ENCODE data around the gene PSMA6. TPM values are rescaled to one million over a fixed set of nuclear protein-coding genes. Genes with fewer than 3 reads are reported as not detected.

Gene PSMA6
- total and polyA plus RNA-seq, 2 of the 13 experiments (the other 11 are each of a cell fraction or from before 2014, with no cell fraction given), result 525 to 1,109 TPM

GRCh38 chr14:35304812-35305462 lies 12.8 kb downstream of the PSMA6 start:
- H3K4me2 ChIP-seq (ENCODE audit: low read depth, low read length), result no peak overlapping the region
- FAIRE-seq (no peak), DNase-seq (ENCODE audit: low spot score) (no peak), ATAC-seq (no peak)
- peaks cover 5% of the 10 kb centered on the region; the same call in 1 of the 2 replicates for H3K4me1 ChIP-seq (ENCODE audit: insufficient read depth, low read length)
- H3K36me3 ChIP-seq (replicated peaks in 1 of 2; ENCODE audit: control insufficient read depth in 1 of 2, insufficient read depth in 2 of 2, low read length in 2 of 2), result peaks cover 30 to 58% of the 10 kb centered on the region in 2 experiments; a peak in 4 of 5 replicates
- in situ Hi-C loops (cut with HindIII; ENCODE audit: extremely low pct_ligation_motif_present, low pct_unique_long_range_greater_than_20kb), result no loop called here
- H3K9ac ChIP-seq (ENCODE audit: insufficient read depth, low read depth, low read length), result no peak overlapping the region
- H4K20me1 ChIP-seq (ENCODE audit: insufficient read depth, low read length), result peaks cover 46% of the 10 kb centered on the region
- POLR2A ChIA-PET, result interaction anchor here (0.9 to 10.5 kb wide), 4 partner anchors 13 to 99 kb away, joined by 3 to 95 read pairs (median 3); partner anchors contain the start of gene PSMA6
- H2AFZ ChIP-seq (ENCODE audit: low read length), result no peak overlapping the region
- 96% methylated on average over 5 of the region's 5 CpGs for WGBS (ENCODE audit: low lambda C conversion rate)
- CTCF ChIA-PET (ENCODE audit: low intra/inter-chr PET ratio, low total read pairs), result no interaction called here
- intact Hi-C loops (cut with micrococcal nuclease; ENCODE audit: unreplicated experiment), result no loop called here
- no peak overlapping the region for H3K4me3 ChIP-seq (replicated peaks in 1 of 3; ENCODE audit: insufficient read depth in 1 of 3, low read depth in 2 of 3, low read length in 3 of 3)
- BruUV-seq (replicated peaks), result no TSS peak
- H3K9me3 ChIP-seq (ENCODE audit: low read length), result no peaks in the 10 kb centered on the region
- no peaks in the 10 kb centered on the region for H3K27me3 ChIP-seq (ENCODE audit: control insufficient read depth in 1 of 2, insufficient read depth in 2 of 2, low read length in 2 of 2)
- no peak for TF ChIP-seq ZNF281 (CRISPR knock-in tag; IDR thresholded peaks at IDR 0.05; ENCODE audit: borderline replicate concordance)
- no peak for TF ChIP-seq PPARG (CRISPR knock-in tag; conservative IDR thresholded peaks at IDR 0.05)
- no peak for TF ChIP-seq CBX2 (IDR thresholded peaks at IDR 0.05; ENCODE audit: low read depth, low read length)
- TF ChIP-seq CBX2 (CRISPR knock-in tag; IDR thresholded peaks at IDR 0.05; ENCODE audit: low read depth), result no peak
- TF ChIP-seq ZMYM3 (CRISPR knock-in tag; IDR thresholded peaks at IDR 0.05), result peak; percentile 77
- TF ChIP-seq ZNF224 (CRISPR knock-in tag; IDR thresholded peaks at IDR 0.05), result 0 out of 2 replicates have a peak, but pooled peaks have one; percentile 57
- TF ChIP-seq SNRNP70 (IDR thresholded peaks at IDR 0.05; ENCODE audit: low read depth, low read length), result no peak
- no peak for TF ChIP-seq SMARCE1 (IDR thresholded peaks at IDR 0.05; ENCODE audit: borderline replicate concordance)
- TF ChIP-seq ZNF33A (CRISPR knock-in tag; IDR thresholded peaks at IDR 0.05; ENCODE audit: borderline replicate concordance), result no peak
- TF ChIP-seq ZNF619 (CRISPR knock-in tag; IDR thresholded peaks at IDR 0.05), result no peak
- no peak for TF ChIP-seq ZC3H13 (CRISPR knock-in tag; IDR thresholded peaks at IDR 0.05)
- TF ChIP-seq ZNF263 (CRISPR knock-in tag; IDR thresholded peaks at IDR 0.05), result 0 out of 2 replicates have a peak, but pooled peaks have one; percentile 43
- peak; percentile 98 for TF ChIP-seq ZNF121 (CRISPR knock-in tag; IDR thresholded peaks at IDR 0.05)
- peak; percentile 41 for TF ChIP-seq RBM22 (optimal IDR thresholded peaks at IDR 0.05; ENCODE audit: low read length)
- TF ChIP-seq MYC (CRISPR knock-in tag; IDR thresholded peaks at IDR 0.05; ENCODE audit: borderline replicate concordance), result 0 out of 2 replicates have a peak, but pooled peaks have one; percentile 10
- no peak for TF ChIP-seq ZNF704 (CRISPR knock-in tag; IDR thresholded peaks at IDR 0.05; ENCODE audit: borderline replicate concordance)
- TF ChIP-seq ZNF770 (CRISPR knock-in tag; IDR thresholded peaks at IDR 0.05), result peak; percentile 69
- no peak for TF ChIP-seq ZBTB8A (CRISPR knock-in tag; IDR thresholded peaks at IDR 0.05; ENCODE audit: borderline replicate concordance, low read depth)
- no peak overlapping the region for H3K27ac ChIP-seq (ENCODE audit: extremely low read length, insufficient read depth, low read length)
- H3K79me2 ChIP-seq (ENCODE audit: insufficient read depth, low read length), result peaks cover 86% of the 10 kb centered on the region
